HG02642 (cell line): ENCODE results near the gene SLC23A3.
A peak's percentile ranks its signal among the peaks of the same experiment; 100 is the strongest.

Source experiments
- ATAC-seq: cut with Tn5 transposase; IDR thresholded peaks from one replicate; pipeline ENCODE4 v1.9.1; 2021; ENCODE audit warnings: mild to moderate bottlenecking; ENCODE audit not compliant: unreplicated experiment, poor library complexity

The SLC23A3 gene, protein sequence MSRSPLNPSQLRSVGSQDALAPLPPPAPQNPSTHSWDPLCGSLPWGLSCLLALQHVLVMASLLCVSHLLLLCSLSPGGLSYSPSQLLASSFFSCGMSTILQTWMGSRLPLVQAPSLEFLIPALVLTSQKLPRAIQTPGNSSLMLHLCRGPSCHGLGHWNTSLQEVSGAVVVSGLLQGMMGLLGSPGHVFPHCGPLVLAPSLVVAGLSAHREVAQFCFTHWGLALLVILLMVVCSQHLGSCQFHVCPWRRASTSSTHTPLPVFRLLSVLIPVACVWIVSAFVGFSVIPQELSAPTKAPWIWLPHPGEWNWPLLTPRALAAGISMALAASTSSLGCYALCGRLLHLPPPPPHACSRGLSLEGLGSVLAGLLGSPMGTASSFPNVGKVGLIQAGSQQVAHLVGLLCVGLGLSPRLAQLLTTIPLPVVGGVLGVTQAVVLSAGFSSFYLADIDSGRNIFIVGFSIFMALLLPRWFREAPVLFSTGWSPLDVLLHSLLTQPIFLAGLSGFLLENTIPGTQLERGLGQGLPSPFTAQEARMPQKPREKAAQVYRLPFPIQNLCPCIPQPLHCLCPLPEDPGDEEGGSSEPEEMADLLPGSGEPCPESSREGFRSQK

DNA sequence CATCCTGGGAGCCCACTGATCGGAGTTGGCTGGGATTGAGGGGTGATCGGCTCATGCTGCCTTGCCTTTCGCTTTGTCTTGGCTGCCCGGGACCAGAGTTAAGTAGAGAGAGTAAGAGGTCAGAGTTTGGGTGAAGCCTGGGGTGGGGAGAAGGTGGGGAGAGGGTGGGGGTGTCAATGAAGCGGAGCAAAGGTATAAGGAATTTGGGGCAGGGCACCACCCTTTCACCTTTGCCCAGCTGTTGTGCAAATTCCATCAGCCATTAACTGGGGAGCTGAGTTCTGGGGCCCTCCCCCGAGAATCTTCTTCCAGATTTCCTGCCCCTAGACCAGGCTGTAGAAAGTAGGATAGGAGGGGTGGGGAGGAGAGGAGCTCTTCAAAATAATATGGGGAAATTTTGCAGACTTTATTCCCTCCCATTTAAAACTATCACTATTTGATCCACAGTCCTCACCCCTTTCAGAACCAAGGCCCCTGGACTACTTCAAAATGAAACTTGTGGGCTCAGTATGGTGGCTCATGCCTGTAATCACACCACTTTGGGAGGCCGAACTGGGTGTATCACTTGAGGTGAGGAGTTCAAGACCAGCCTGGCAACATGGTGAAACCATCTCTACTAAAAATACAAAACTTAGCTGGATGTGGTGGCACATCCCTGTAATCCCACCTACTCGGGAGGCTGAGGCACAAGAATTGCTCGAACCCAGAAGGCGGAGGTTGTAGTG is at the start of gene SLC23A3:
Gene SLC23A3, minus strand, starts transcription at position 100 of the 725 bp plus-strand sequence. Its CDS starts 45 bp downstream, at position 55.
- no peak for ATAC-seq

DNA sequence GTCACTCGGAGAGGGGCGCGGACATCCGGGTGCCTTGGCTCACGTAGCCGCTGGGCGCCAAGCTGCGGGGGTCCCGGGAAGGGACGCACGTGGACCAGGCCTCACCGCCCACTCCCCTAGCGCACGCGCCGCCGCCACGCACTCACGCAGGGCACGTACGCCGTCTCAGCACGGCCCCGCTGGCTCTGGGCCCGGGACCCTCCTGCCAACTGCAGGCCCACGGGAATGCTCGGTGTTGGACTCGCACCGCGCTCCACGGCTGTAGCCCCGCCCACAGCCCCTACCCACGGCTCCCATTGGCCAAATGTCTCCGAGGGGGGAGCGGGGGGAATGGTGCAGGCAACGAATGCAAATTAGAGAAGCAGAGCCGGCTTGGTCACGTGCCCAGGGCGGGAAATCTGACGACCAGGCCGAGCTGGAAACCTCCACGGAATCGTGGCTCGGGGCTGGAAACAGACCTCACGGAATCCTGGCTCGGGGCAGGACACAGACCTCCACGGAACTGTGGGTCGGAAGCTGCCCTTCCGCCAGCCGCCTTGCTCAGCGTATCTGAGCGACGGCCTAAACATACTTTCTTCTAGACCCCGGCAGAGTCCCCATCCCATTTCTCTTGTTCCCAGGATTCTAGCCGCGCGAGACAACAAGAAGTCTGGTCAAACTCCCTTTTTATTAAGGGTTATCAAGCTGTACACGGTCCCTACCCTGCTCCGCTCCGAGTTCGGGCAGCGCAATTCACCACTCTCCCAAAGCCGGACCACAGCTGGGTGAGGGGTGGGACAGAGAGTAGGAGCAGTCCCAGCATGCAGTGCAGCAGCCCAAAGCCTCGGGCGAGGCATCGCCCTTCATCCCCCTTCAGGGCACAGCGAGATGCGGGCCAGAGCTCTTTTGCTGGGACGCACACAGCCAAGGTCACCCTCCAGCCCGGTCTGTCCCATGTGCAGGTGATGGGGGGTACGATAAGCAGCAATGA is 49.2 kb upstream of the SLC23A3 start, which contains the start of gene ABCB6:
Gene ABCB6, minus strand, starts transcription at position 227 of the 970 bp plus-strand sequence. CDS start 285 bp downstream, outside the sequence.
- ATAC-seq: peak; percentile 79

DNA sequence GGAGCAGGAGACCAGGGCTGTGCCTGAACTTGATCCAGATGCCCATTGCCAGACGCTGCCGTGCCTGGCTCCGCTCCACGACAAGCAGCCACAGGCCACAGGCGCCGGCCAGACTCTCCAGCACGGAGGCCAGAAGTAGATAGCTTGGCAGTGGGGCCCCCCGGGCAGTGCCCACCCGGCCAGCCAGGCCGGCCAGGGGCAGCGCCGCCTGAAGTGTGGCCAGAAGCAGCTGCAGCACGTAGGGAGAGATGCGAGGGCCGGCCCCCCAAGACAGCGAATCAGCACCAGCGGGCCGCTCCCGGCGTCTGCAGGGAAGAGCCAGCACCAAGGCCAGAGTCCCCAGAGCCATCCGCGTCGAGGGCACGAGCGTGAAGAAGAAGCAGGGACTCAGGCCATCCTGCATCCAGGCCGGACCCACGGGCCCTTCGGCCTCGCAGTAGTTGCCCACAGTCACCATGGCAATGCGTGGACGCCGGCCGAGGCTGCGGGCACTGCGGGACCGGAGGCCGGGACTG is 48.4 kb upstream of the SLC23A3 start:
- peak; percentile 30 for ATAC-seq

DNA sequence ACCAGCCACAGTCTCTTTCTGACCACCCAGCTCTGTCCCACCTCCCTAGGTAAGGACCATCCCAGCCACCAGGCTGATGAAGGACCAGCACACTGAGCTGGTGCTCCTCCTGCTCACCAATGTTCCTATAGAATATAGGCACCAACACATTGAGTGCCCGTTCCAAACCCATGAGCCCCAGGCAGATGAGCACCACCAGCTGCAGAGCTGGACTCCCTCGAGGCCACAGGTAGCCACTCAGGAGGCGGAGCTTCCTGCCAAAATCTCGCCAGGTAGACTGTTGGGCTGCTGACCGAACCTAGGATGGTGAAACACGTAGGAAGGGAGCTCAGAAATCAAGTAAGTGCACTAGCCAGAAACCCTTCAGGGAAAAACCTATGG is 46.7 kb upstream of the SLC23A3 start:
- ATAC-seq: no peak

DNA sequence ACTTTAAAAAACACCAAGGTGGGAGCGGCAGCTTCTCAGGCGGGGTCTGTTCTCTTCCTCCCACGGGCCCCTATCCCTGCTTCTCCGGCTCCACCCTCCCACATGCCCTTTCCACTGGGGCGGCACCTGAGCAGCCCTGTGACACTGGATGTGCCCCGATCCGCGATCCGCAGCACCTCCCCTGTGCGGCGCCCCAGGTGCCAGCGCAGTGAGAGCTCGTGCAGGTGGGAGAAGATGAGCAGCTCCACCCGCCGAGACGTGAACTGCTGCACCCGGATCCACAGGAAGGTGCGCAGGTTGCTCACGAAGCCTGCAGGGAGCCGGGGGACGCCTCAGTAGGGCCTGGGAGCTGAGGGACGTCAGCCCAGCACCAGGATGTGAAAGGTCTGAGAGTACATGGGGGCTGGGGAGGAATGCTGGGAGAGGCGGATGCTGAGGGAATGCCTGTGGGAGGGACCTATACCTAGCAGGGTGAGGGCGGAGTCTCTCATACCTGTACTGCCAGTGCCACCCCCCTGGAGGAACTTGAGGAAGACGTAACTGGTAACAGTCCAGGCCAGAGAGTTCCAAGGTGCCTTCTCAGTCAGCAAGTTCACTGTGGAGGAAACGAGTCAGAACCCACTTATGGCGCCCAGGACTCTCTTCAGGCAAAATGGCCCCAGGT is 46.2 kb upstream of the SLC23A3 start:
- ATAC-seq: no peak

DNA sequence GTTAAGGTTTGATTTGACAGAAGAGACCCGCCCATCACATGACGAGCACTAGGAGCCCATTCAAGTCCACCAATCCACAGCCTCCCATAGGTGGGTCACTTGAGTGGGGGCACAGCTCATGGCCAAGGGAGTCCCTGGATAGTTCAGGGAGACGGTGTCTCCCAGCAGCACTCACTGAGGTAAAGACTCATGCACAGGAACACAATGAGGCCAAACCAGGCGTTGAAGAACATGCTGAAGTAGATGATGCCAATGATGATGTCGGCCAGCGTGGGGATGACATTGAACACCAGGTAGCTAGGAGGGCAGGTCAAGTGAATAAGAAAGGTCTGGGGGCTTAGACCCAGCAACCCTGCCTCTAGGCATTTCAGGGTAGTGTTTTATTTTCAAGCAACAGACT is 45.0 kb upstream of the SLC23A3 start:
- ATAC-seq: no peak

DNA sequence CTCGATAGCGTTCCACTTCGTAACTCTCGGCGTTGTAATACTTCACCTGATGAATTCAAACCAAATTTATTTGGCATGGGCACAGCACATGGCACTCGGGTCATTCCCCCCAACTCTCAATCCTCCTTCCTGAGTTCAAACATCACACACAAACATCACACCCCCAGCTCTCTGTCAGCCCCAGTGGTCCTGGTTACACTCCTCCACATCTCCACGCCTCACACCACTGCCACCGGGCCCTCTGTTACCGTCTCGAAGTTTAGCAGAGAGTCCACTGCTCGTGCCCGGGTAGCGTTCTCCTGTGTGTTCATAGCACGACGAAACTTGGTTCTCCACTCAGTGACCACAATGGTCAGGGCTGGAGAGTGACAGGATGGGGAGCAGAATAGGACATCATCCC is 44.3 kb upstream of the SLC23A3 start:
- no peak for ATAC-seq

DNA sequence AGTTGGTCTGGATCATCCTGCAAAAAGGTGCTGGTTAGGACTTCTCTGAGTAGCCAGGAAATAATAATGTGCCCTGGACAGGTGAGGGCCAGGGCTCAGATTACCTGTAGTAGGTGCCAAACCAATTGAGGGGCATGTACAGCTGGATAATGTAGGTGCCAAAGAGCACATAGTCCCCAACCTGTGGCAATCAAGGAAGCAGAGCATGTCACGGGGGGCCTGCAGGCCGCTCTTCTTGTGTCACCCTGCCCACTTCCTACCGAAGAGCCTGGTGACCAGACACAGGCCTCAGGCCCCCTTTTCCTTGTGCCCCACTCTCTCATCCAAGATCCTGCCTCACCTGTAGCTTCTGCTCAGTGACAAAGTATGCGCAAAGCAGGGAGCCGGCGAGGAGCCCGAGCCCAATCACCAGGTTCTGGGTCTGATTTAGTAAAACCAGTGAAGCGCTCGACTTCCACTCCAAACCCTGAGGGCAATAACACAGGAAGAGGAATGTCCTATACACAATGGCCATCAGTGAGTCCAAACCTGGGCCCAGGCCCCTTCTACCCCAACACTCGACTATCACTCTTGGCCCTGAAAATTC is 43.8 kb upstream of the SLC23A3 start:
- no peak for ATAC-seq

DNA sequence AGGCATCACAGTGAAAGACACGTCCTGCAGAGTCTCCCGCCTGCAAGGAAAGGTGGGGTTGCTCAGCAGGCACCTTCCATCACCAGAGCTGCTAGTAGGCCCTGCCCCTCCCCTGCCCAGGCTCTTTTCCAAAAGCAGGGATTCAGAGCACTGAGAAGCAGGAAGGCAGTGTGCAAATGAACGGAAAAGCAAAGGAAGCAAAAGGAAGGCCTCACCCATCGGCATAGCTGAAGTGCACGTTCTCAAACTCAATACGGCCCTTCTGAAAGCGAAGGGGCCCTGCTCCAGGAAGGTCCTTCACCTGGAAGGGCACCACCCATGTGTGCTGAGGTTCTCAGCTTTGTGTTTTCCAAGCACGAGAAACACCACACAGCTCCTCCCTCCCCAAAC is 43.2 kb upstream of the SLC23A3 start:
- no peak for ATAC-seq

DNA sequence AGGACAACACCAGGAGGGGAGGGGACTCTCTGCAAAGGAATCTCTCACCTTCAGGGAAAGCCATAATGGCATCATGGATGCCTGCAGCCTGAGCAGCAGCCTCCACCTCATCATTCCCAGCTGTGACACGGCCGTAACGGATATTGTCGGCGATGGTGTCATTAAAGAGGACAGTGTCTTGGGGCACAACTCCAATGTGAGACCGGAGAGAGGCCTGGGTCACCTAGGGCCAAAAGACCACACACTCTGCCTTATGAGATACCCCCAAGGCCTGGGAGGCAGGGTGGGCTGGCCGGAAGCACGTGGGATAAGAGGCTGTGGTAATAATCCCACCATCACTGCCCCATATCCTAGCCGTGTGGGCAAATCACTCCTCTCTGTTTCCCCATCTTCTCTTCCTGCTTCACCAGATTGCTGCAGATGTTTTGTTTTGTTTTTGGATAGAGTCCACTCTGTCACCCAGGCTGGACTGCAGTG is 41.1 kb upstream of the SLC23A3 start:
- ATAC-seq: no peak

DNA sequence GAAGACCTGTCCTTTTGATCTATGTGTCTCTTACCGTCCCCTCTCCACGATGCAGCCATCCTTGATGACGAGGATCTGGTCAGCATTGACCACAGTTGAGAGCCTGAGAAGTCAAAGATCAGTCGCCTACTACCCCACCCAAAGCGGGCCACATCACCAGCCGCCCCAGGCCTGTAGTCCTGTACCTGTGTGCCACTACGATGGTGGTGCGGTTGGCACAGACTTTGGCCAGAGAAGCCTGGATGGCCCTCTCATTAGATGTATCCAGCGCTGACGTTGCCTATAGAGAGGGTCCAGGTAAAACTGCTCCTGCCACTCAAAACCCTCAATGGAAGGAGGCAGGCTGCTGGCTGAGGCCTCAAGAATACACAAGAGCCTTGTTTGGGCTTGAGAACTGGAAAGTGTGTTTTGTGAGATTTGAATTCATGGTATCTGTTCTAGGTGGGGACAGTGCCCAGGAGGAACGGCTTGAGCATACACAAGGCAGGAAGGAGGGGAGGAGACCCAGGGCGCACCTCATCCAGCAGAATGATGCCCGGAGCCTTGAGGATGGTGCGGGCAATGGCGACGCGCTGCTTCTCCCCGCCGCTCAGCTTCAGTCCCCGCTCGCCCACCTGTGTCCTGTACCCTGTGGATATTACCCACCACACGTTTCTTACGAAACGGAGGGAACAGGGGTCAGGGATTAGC is 40.5 kb upstream of the SLC23A3 start:
- no peak for ATAC-seq

DNA sequence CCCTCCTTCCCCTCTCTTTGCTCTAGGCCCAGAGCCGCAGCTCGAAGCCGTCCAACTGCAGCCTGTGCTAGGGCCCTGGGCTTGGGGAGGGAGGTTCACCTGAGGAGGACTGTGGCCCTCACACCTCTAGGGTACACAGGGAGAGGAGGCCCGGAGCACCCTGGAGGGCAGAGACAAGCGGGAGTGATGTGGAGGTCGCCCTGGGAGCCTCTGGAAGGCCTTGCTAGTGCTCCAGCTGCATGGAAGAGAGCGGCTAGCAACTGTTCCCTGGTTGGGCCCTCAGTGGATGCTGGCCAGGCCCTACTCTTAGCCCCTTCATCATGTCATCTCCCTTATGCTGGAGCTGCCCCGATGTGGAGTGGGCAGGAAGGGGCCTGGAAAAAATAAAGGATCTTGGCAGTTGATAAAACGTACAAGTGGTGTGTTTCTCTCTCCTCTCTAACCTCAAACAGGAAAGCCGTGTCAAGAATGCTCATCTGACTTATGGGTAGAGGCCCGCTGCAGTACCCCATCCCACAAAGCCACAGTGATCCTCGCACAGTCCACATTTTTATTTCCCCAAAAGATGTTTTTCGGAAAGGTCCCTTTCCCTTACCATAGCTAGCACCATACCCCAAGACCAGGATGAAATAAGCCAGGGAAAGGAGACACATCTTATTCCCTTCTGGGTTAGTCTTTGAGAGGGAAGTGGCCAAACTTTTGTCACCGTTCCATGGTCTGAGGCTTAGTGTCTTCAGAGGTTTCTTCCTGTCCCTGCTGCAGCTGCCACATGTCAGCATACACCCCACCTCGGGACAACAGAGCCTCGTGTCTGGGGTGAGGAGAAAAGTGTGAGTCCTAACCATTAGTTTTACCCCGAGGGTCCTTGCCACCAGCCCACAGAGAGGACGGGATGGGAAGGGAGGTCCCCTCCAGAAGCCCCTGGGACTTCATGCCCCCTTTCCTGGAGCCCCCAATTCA is 39.7 kb upstream of the SLC23A3 start:
- ATAC-seq: no peak

DNA sequence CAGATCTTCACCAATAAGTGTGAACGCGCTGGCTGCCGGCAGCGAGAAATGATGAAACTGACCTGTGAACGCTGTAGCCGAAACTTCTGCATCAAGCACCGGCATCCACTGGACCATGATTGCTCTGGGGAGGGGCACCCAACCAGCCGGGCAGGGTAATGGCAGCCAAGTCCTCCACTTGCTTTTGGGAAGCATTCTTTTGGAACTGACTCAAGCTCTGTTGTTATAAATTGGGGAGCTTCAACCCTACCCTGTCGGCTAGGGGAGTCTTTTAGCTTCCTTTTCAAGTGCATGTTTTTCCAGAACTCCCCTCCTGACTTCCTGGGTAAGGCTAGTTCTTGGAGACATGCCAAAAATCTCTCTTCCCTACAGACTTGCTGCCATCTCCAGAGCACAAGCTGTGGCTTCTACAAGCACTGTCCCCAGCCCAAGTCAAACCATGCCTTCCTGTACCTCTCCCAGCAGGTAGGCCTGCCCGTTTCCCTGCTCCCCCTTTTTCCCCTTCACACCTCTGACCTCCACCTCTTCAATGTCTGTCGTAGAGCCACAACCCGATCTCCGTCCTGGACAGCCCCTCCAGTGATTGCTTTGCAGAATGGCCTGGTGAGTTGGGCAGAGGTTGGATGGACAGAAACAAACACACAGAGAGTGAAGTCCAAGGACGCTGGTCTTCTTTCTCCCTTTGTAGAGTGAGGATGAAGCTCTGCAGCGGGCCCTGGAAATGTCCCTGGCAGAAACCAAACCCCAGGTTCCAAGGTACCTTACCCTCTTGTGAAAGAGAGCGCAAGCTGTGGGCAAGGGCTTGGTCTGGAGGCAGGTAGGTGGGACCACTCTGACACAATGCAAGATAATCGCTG is 38.3 kb upstream of the SLC23A3 start:
- ATAC-seq: no peak

DNA sequence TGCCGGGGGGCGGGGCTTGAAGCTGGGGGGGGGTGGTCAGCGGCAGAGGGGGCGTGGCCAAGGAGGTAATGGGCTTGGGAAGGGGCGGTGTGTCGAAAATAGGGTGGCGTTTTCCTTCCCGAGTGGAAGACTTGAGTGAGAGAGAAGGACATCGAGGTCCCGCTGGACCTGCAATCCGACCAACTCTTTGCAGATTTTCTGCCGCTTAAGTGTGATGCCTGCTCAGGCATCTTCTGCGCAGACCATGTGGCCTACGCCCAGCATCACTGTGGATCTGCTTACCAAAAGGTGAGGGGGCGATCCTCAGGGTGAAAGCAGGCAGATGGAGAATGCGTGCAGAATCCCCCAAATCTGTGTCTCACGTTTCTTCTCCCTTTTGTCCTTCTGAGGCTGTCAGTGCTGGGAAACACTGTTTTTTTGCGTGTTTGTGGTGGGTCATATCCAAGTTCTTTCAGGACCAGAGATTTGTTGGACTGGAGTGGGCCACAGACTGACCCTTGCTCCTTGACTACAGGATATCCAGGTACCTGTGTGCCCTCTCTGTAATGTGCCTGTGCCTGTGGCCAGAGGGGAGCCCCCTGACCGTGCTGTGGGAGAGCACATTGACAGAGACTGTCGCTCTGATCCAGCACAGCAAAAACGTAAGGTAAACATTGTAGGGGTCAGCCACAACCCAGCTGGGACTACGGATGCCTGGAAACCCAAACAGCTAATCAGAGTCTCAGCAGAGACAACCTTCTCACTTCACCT is 37.5 kb upstream of the SLC23A3 start:
- ATAC-seq: no peak

DNA sequence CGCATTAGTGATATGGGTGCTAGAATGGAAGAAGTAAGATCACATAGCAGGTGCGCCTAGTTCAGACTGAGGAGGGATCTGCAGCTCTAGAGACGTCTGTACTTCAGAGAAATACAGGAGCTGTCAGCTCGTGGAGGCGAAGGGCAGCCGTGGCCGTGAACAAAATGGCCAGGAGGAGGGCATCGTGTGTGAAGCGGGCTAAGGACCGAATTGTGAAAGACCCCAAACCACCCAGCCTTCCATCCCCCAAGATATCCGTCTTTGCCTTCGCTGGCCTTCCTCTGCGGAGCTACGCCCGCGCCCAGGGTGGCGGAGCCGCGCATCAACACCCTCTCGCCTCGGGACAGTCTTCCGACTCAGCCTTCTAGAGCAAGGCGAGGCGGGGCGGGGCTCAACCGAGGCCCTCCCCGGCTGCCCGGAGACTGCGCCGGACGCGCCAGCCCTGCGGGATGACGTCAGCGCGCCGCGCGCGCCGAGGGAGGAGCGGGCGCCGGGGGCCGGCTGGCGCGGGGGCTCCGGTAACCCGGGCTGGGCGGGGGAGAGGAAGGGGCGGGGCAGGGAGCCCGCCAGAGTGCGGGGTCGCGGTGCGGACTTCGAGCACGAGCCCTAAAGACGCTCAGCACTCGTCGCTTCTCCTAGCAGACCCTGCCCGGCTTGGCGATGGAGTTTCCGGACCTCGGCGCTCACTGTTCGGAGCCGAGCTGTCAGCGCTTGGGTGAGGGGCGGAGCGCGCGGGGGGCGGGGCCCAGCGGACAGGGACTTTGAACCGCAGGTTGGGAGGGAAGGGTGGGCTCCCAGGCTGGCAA is 36.7 kb upstream of the SLC23A3 start, which contains the start of gene ZFAND2B:
Gene ZFAND2B, plus strand, starts transcription at position 455 of the 806 bp plus-strand sequence. Its CDS starts 206 bp downstream, at position 661.
- peak; percentile 97 for ATAC-seq
